BJ (cell line): ENCODE data around the gene SCP2. TPM values are rescaled to one million over a fixed set of nuclear protein-coding genes. Genes with fewer than 3 reads are reported as not detected.

ENCODE experiments used
- CTCF ChIA-PET: fragments of 350-600 bp; formaldehyde crosslinking; extraction: SDS; loops from one replicate; lab custom pipeline; 2021; ENCODE audit warnings: antibody characterized with exemption, inconsistent platforms; lab: Yijun Ruan, JAX
- POLR2A ChIA-PET: fragments of 300-600 bp; sonication (Branson Sonifier 250); formaldehyde crosslinking; extraction: SDS; loops from one replicate; lab custom pipeline; 2021; ENCODE audit warnings: antibody characterized with exemption; lab: Charles Lee
- DNase-seq: peaks from one replicate; pipeline ENCODE4 v3.0.0-alpha.2; 2011; ENCODE audit warnings: low read depth
- H3K27me3 ChIP-seq: 2 replicates; pipeline ENCODE4 v1.6.0; 2011; ENCODE audit warnings: low read length; ENCODE audit not compliant: control insufficient read depth, insufficient read depth
- H3K36me3 ChIP-seq: 2 replicates; pipeline ENCODE4 v1.5.1; 2011; ENCODE audit warnings: low read length; ENCODE audit not compliant: control insufficient read depth, insufficient read depth
- H3K4me3 ChIP-seq: 2 replicates; pipeline ENCODE4 v1.5.1; 2011; ENCODE audit warnings: low read depth, mild to moderate bottlenecking, control low read depth, low read length
- CTCF ChIP-seq: IDR thresholded peaks from 2 replicates; pipeline ENCODE4 v1.5.1; 2011; ENCODE audit warnings: low read depth, mild to moderate bottlenecking, control low read depth, inconsistent platforms, low read length, moderate library complexity; ENCODE audit not compliant: insufficient read depth
- polyA plus RNA-seq: library from polyadenylated mRNA; depleted of rRNA; stranded (reverse); fragments of >200 nt; gene quantifications from 2 replicates; pipeline ENCODE4 v1.2.3, GENCODE V29; 2011

Gene SCP2
- polyA plus RNA-seq, 1 experiment: 50.0 TPM

GRCh38 chr1:53066488-53066887, 139.4 kb downstream of the SCP2 start:
- peaks cover 13% of the 10 kb centered on the region for H3K36me3 ChIP-seq
- ChIA-PET POLR2A (no interaction called here), CTCF (no interaction called here)
- H3K4me3 ChIP-seq: no peak overlapping the region
- H3K27me3 ChIP-seq: no peaks in the 10 kb centered on the region
- DNase-seq: no peak
- TF ChIP-seq CTCF: no peak

- Histone ChIP-seq H3K4me3 (no peak overlapping the region), H3K27me3 (no peaks in the 10 kb centered on the region), H3K36me3 (peaks cover 13% of the 10 kb centered on the region)
- DNase-seq: no peak
- CTCF ChIA-PET: no interaction called here
- POLR2A ChIA-PET: interaction anchor here (1.1 kb wide), 1 partner anchor 26 kb away, joined by 7 read pairs; no protein-coding TSS in a partner anchor
- no peak for TF ChIP-seq CTCF
Measured at GRCh38 chr1:53066891-53067738, 140.0 kb downstream of the SCP2 start.

- TF ChIP-seq CTCF: no peak
- H3K27me3 ChIP-seq: no peaks in the 10 kb centered on the region
- POLR2A ChIA-PET: interaction anchor here (1.1 kb wide), 1 partner anchor 26 kb away, joined by 7 read pairs; no protein-coding TSS in a partner anchor
- H3K36me3 ChIP-seq: peaks cover 15% of the 10 kb centered on the region
- CTCF ChIA-PET: no interaction called here
- no peak overlapping the region for H3K4me3 ChIP-seq
- DNase-seq: no peak
Measured at GRCh38 chr1:53067886-53068285, 140.8 kb downstream of the SCP2 start.

- Histone ChIP-seq H3K36me3 (peaks cover 15% of the 10 kb centered on the region), H3K4me3 (no peak overlapping the region), H3K27me3 (no peaks in the 10 kb centered on the region)
- no peak for DNase-seq
- TF ChIP-seq CTCF: no peak
- ChIA-PET POLR2A (interaction anchor here (0.6 to 1.1 kb wide), 2 partner anchors 25 to 1774 kb away, joined by 3 to 7 read pairs; no protein-coding TSS in a partner anchor), CTCF (interaction anchor here (0.9 kb wide), 1 partner anchor 12 kb away, joined by 3 read pairs; no protein-coding TSS in a partner anchor)
Measured at GRCh38 chr1:53068314-53069099, 141.4 kb downstream of the SCP2 start.

- ChIA-PET POLR2A (interaction anchor here (0.6 kb wide), 1 partner anchor 1773 kb away, joined by 3 read pairs; no protein-coding TSS in a partner anchor), CTCF (interaction anchor here (0.9 kb wide), 1 partner anchor 11 kb away, joined by 3 read pairs; no protein-coding TSS in a partner anchor)
- no peak for TF ChIP-seq CTCF
- Histone ChIP-seq H3K4me3 (no peak overlapping the region), H3K27me3 (no peaks in the 10 kb centered on the region), H3K36me3 (peaks cover 15% of the 10 kb centered on the region)
- no peak for DNase-seq
Measured at GRCh38 chr1:53069265-53069662, 142.2 kb downstream of the SCP2 start.
